Measurements from ENCODE around the gene PDE4B. TPM values are rescaled to one million over a fixed set of nuclear protein-coding genes. Genes with fewer than 3 reads are reported as not detected.

The PDE4B gene
- total and polyA plus RNA-seq, 7 donors = 4.1 to 191 (median 16.3) TPM

GRCh38 chr1:65938506-65938905 lies 145.8 kb downstream of the PDE4B start:
- Histone ChIP-seq H3K9me3 (no peaks in the 10 kb centered on the region), H3K36me3 (ENCODE audit: insufficient read depth in 1 of 2, low read depth in 1 of 2) (no peaks in the 10 kb centered on the region), H3K27me3 (ENCODE audit: insufficient read depth in 3 of 3, low read length in 2 of 3) (no peaks in the 10 kb centered on the region), H3K27ac (no peak overlapping the region), H3K4me1 (no peaks in the 10 kb centered on the region), H3K4me3 (no peak overlapping the region)
- ATAC-seq = no peak
- DNase-seq = no peak
- intact Hi-C loops (cut with DNase I) = no loop called here
- TF ChIP-seq, protein P1, sequence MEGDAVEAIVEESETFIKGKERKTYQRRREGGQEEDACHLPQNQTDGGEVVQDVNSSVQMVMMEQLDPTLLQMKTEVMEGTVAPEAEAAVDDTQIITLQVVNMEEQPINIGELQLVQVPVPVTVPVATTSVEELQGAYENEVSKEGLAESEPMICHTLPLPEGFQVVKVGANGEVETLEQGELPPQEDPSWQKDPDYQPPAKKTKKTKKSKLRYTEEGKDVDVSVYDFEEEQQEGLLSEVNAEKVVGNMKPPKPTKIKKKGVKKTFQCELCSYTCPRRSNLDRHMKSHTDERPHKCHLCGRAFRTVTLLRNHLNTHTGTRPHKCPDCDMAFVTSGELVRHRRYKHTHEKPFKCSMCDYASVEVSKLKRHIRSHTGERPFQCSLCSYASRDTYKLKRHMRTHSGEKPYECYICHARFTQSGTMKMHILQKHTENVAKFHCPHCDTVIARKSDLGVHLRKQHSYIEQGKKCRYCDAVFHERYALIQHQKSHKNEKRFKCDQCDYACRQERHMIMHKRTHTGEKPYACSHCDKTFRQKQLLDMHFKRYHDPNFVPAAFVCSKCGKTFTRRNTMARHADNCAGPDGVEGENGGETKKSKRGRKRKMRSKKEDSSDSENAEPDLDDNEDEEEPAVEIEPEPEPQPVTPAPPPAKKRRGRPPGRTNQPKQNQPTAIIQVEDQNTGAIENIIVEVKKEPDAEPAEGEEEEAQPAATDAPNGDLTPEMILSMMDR (IDR thresholded peaks at IDR 0.05) = no peak

GRCh38 chr1:65939191-65939590 lies 146.5 kb downstream of the PDE4B start:
- TF ChIP-seq, protein P1 (IDR thresholded peaks at IDR 0.05) = no peak
- Histone ChIP-seq H3K27me3 (ENCODE audit: insufficient read depth in 3 of 3, low read length in 2 of 3) (no peaks in the 10 kb centered on the region), H3K4me3 (no peak overlapping the region), H3K9me3 (no peaks in the 10 kb centered on the region), H3K4me1 (no peaks in the 10 kb centered on the region), H3K27ac (no peak overlapping the region), H3K36me3 (ENCODE audit: insufficient read depth in 1 of 2, low read depth in 1 of 2) (no peaks in the 10 kb centered on the region)
- DNase-seq = no peak
- intact Hi-C loops (cut with DNase I) = no loop called here
- no peak for ATAC-seq

- no peaks in the 10 kb centered on the region for H3K27me3 ChIP-seq (ENCODE audit: insufficient read depth in 3 of 3, low read length in 2 of 3)
- no peak for ATAC-seq
- intact Hi-C loops (cut with DNase I) = no loop called here
- no peak for DNase-seq
- 60 to 69% (median 62%) methylated on average over 2 of the region's 2 CpGs for whole genome bisulfite sequencing, 3 donors
- H3K4me1 ChIP-seq = no peaks in the 10 kb centered on the region
- no peaks in the 10 kb centered on the region for H3K9me3 ChIP-seq
- H3K36me3 ChIP-seq (ENCODE audit: insufficient read depth in 1 of 2, low read depth in 1 of 2) = no peaks in the 10 kb centered on the region
- TF ChIP-seq, protein P1 (IDR thresholded peaks at IDR 0.05) = no peak
- H3K4me3 ChIP-seq = no peak overlapping the region
- no peak overlapping the region for H3K27ac ChIP-seq
Observed at GRCh38 chr1:65939636-65940035, 146.9 kb downstream of the PDE4B start.

- no peaks in the 10 kb centered on the region for H3K9me3 ChIP-seq
- ATAC-seq (no peak), DNase-seq (no peak)
- no peak overlapping the region for H3K27ac ChIP-seq
- no peak overlapping the region for H3K4me3 ChIP-seq
- H3K36me3 ChIP-seq (ENCODE audit: insufficient read depth in 1 of 2, low read depth in 1 of 2) = no peaks in the 10 kb centered on the region
- H3K4me1 ChIP-seq = no peaks in the 10 kb centered on the region
- 79 to 88% (median 82%) methylated on average over 4 of the region's 4 CpGs for WGBS, 3 donors
- intact Hi-C loops (cut with DNase I) = no loop called here
- TF ChIP-seq, protein P1 (IDR thresholded peaks at IDR 0.05) = no peak
- no peaks in the 10 kb centered on the region for H3K27me3 ChIP-seq (ENCODE audit: insufficient read depth in 3 of 3, low read length in 2 of 3)
Observed at GRCh38 chr1:65940126-65940525, 147.4 kb downstream of the PDE4B start.

DNA sequence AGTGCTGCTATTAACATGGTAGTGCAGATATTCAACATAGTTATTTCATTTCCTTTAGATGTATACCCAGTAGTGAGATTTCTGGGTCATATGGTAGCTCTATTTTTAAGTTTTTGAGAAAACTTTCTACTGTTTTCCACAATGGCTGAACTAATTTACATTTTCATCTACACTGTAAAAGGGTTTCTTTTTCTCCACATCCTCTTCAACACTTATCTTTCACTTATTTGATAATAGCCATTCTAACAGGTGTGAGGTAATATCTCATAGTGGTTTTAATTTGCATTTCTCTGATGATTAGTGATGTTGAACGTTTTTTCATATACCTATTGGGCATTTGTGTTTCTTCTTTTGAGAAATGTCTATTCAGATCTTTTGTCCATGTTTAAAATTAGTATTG lies 149.8 kb downstream of the PDE4B start:
- Histone ChIP-seq H3K9me3 (no peaks in the 10 kb centered on the region), H3K27ac (no peak overlapping the region), H3K4me3 (no peak overlapping the region), H3K4me1 (no peaks in the 10 kb centered on the region), H3K27me3 (ENCODE audit: insufficient read depth in 3 of 3, low read length in 2 of 3) (no peaks in the 10 kb centered on the region), H3K36me3 (ENCODE audit: insufficient read depth in 1 of 2, low read depth in 1 of 2) (no peaks in the 10 kb centered on the region)
- ATAC-seq (no peak), DNase-seq (no peak)
- intact Hi-C loops (cut with DNase I) = no loop called here
- 8 to 31% (median 16%) methylated on average over 1 of the region's 1 CpG for whole genome bisulfite sequencing, 3 donors
- TF ChIP-seq, protein P1 (IDR thresholded peaks at IDR 0.05) = no peak

Measured in psoas muscle (tissue), 8 donors.